K562 (cell line): ENCODE measurements around the gene SNX19. TPM values are rescaled to one million over a fixed set of nuclear protein-coding genes. Genes with fewer than 3 reads are reported as not detected.

Source experiments
- ATAC-seq: fragments of 200-7000 bp; cut with Tn5 transposase; 3 replicates; pipeline ENCODE4 v1.9.1; 2020; ENCODE audit warnings: moderate library complexity
- BruUV-seq: library from RNA; stranded (reverse); fragments of 400-500 nt; replicated peaks from 2 replicates; lab custom pipeline; 2021; lab: Mats Ljungman, UMichigan
- CTCF ChIA-PET: fragments of 300-600 bp; formaldehyde crosslinking; extraction: SDS; loops from one replicate; lab custom pipeline; 2021; ENCODE audit warnings: low intra/inter-chr PET ratio; lab: Yijun Ruan, JAX
- POLR2A ChIA-PET: fragments of 300-600, 350-650 bp; sonication (Branson Sonifier 250); formaldehyde crosslinking; extraction: SDS; loops from one replicate; lab custom pipeline; 2021; ENCODE audit warnings: antibody characterized with exemption, inconsistent platforms; lab: Yijun Ruan, JAX
- DNase-seq, 4 experiments: peaks; one replicate each; pipeline versions ENCODE4 v3.0.0 to v3.0.0-alpha.2; 2011 to 2018; ENCODE audit warnings: low spot score in 3 of 4, mixed read lengths in 3 of 4; ENCODE audit errors: extremely low read depth in 1 of 4
- FAIRE-seq: peaks from 2 replicates; lab custom pipeline; 2011; peaks lifted over from hg19 to GRCh38; lab: Jason Lieb, UNC
- H2AFZ ChIP-seq: 2 replicates; pipeline ENCODE4 v1.6.0; 2011; ENCODE audit warnings: low read depth, low read length, control low read depth, inconsistent platforms
- H3K27ac ChIP-seq: fragments of 200-600 bp; 3 replicates; pipeline ENCODE4 v1.8.0; 2011; ENCODE audit warnings: low read depth, mild to moderate bottlenecking, control low read depth, inconsistent platforms, low read length, moderate library complexity, mixed read lengths; ENCODE audit errors: extremely low read depth
- H3K27me3 ChIP-seq, 2 experiments: fragments of 300-600 bp in 1 of 2; 2 replicates in 1 of 2; 3 replicates in 1 of 2; pipeline versions ENCODE4 v1.6.0 to v1.8.0; 2011; ENCODE audit warnings: inconsistent platforms in 2 of 2, low read length in 2 of 2, mild to moderate bottlenecking in 1 of 2, mixed read lengths in 1 of 2, moderate library complexity in 1 of 2; ENCODE audit not compliant: control insufficient read depth in 2 of 2, insufficient read depth in 2 of 2
- H3K36me3 ChIP-seq: fragments of 300-600 bp; 3 replicates; pipeline ENCODE4 v1.8.0; 2011; ENCODE audit warnings: mild to moderate bottlenecking, low read length, inconsistent platforms; ENCODE audit not compliant: control insufficient read depth, insufficient read depth
- H3K4me1 ChIP-seq, 2 experiments: fragments of 200-600 bp in 1 of 2; replicated peaks in 1 of 2; 2 replicates in 1 of 2; 3 replicates in 1 of 2; pipeline versions ENCODE4 v1.5.1 to v1.8.0; 2011; ENCODE audit warnings: inconsistent platforms in 2 of 2, low read length in 2 of 2, mild to moderate bottlenecking in 1 of 2, mixed read lengths in 1 of 2, moderate library complexity in 1 of 2; ENCODE audit not compliant: control insufficient read depth in 2 of 2, insufficient read depth in 2 of 2
- H3K4me2 ChIP-seq: 2 replicates; pipeline ENCODE4 v1.6.1; 2011; ENCODE audit warnings: low read length, control low read depth, inconsistent platforms, mixed read lengths; ENCODE audit not compliant: insufficient read depth
- H3K4me3 ChIP-seq: fragments of 200-600 bp; sonication (generic), shearing (Covaris generic); 2 replicates; pipeline ENCODE4 v1.5.1; 2016; ENCODE audit warnings: control low read depth, inconsistent platforms
- H3K79me2 ChIP-seq: fragments of 200-600 bp; 3 replicates; pipeline ENCODE4 v1.8.0; 2011; ENCODE audit warnings: low read length, inconsistent platforms; ENCODE audit not compliant: control insufficient read depth, insufficient read depth
- H3K9ac ChIP-seq, 2 experiments: 2 replicates each; pipeline versions ENCODE4 v1.6.0 to v1.6.1; 2011; ENCODE audit warnings: low read depth in 2 of 2, low read length in 2 of 2, control low read depth in 1 of 2, inconsistent platforms in 1 of 2, mild to moderate bottlenecking in 1 of 2, mixed read lengths in 1 of 2; ENCODE audit not compliant: insufficient read depth in 1 of 2
- H3K9me1 ChIP-seq: one replicate; pipeline ENCODE4 v1.6.0; 2011; ENCODE audit warnings: inconsistent platforms, mild to moderate bottlenecking, low read length, moderate library complexity; ENCODE audit not compliant: control insufficient read depth, insufficient read depth
- H3K9me3 ChIP-seq: replicated peaks from 2 replicates; pipeline ENCODE4 v1.5.1; 2011; ENCODE audit warnings: low read depth, low read length, inconsistent platforms; ENCODE audit not compliant: control insufficient read depth, insufficient read depth
- H4K20me1 ChIP-seq: replicated peaks from 2 replicates; pipeline ENCODE4 v1.6.1; 2011; ENCODE audit warnings: low read length, inconsistent platforms, mixed read lengths; ENCODE audit not compliant: control insufficient read depth, insufficient read depth
- CBFA2T3 ChIP-seq: fragments of 450-650 bp; IDR thresholded peaks from 2 replicates; pipeline ENCODE4 v1.6.1; 2017
- CCNT2 ChIP-seq: IDR thresholded peaks from 2 replicates; pipeline ENCODE4 v1.6.1; 2011; ENCODE audit warnings: borderline replicate concordance, low read depth, mild to moderate bottlenecking, moderate library complexity, mixed read lengths, low read length; ENCODE audit not compliant: insufficient read length; ENCODE audit errors: extremely low read depth
- CTBP1 ChIP-seq: fragments of 450-650 bp; IDR thresholded peaks from 2 replicates; pipeline ENCODE4 v1.6.1; 2016; ENCODE audit warnings: borderline replicate concordance
- FOXP4 ChIP-seq: sonication (generic); formaldehyde crosslinking; IDR thresholded peaks from 2 replicates; pipeline ENCODE4 v1.8.0; 2022; ENCODE audit warnings: mild to moderate bottlenecking, missing genetic modification reagents, borderline replicate concordance
- MCM5 ChIP-seq: fragments of 450-650 bp; IDR thresholded peaks from 2 replicates; pipeline ENCODE4 v1.6.1; 2016; ENCODE audit warnings: low read depth
- ZBTB1 ChIP-seq: sonication (generic); formaldehyde crosslinking; IDR thresholded peaks from 2 replicates; pipeline ENCODE4 v1.8.1; 2023; ENCODE audit warnings: missing genetic modification reagents, low read depth, mild to moderate bottlenecking, borderline replicate concordance
- ZNF277 ChIP-seq: fragments of 250-450 bp; sonication (Bioruptor Pico); IDR thresholded peaks from 2 replicates; pipeline ENCODE4 v1.8.0; 2022; ENCODE audit warnings: inconsistent platforms, mild to moderate bottlenecking, moderate library complexity, borderline replicate concordance
- ZNF764 ChIP-seq: fragments of 250-450 bp; sonication (Bioruptor Pico); IDR thresholded peaks from 2 replicates; pipeline ENCODE4 v1.4.0; 2020; ENCODE audit warnings: low read depth, mild to moderate bottlenecking, moderate library complexity
- ZZZ3 ChIP-seq: fragments of 450-650 bp; IDR thresholded peaks from 2 replicates; pipeline ENCODE4 v1.6.1; 2016; ENCODE audit warnings: antibody characterized with exemption, mild to moderate bottlenecking, moderate library complexity
- WGBS: fragments of 100-300 bp; shearing (Covaris generic); methylation state at CpG from one replicate; pipeline ENCODE4 v1.1.6; 2016; ENCODE audit warnings: low coverage, mixed read lengths; ENCODE audit not compliant: insufficient coverage; ENCODE audit errors: missing lambda C conversion rate; 5-methylcytosine and 5-hydroxymethylcytosine counted together
- in situ Hi-C: fragments of 300-500 bp; cut with MboI; formaldehyde crosslinking; loops from 4 replicates; pipeline ENCODE4 v1.15.0; 2018; ENCODE audit warnings: inconsistent platforms, mixed read lengths
- intact Hi-C: fragments of 100-400 bp; cut with micrococcal nuclease; formaldehyde crosslinking; loops from 2 replicates; pipeline ENCODE4 v1.14.2; 2022
- polyA plus RNA-seq, 8 experiments: library from polyadenylated mRNA; depleted of rRNA in 4 of 8; stranded (reverse) in 5 of 8; unstranded in 3 of 8; fragments of >200 nt; fragmentation: Nextera tagmentation in 2 of 8; fragmentation: Illumina TruSeq in 1 of 8; extraction: Ambion mirVana in 2 of 8; extraction: Trizol in 1 of 8; gene quantifications; 2 replicates each; pipeline versions ENCODE4 v1.2.1 to v1.2.3, GENCODE V29; 2011 to 2014; ENCODE audit warnings: inconsistent platforms in 1 of 8, missing spikeins in 1 of 8
- total RNA-seq, 7 experiments: library from RNA; depleted of rRNA in 6 of 7; stranded (reverse); fragments of >200 nt in 6 of 7; fragmentation: Illumina TruSeq in 2 of 7; extraction: Trizol in 2 of 7; gene quantifications; 2 replicates each; pipeline versions ENCODE4 v1.2.1 to v1.2.3, GENCODE V29; 2011 to 2021; ENCODE audit warnings: low replicate concordance in 1 of 7

Gene SNX19
- total and polyA plus RNA-seq, 9 of the 15 experiments (the other 6 are each of a cell fraction or from before 2014, with no cell fraction given), result 2.2 to 31.3 (median 19.6) TPM

DNA sequence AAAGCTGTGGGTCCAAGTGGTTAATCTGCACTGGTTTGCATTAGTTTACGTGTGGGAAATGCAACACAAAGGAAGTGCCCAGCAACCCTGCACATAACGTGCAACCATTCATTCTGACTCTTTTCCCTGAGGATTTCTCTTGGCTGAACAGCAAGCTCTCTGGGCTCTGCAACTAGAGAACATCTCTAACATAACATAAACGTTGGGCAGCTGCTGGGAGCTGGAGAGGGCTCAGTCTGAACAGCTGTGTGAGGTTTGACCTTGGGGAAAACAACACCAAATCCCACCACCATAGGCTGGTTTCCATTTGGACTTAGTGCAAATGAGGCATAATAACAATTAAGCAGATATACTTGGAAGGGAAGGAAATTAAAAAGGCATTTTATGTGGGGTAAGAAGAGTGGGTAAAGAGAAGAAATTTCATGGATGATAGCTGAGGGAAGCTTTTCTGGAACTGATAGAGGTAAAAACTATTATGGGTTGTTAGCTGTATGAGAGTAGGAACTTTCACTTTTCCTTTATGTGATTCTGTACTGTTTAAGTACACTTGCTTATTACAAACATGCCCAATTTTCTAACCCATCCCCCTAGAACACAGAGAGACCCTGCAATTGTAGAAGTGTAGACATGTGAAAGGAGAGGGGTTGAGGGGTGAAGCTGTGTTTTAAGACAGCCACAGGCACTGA, 76.2 kb downstream of the SNX19 start:
- no TSS peak for BruUV-seq

DNA sequence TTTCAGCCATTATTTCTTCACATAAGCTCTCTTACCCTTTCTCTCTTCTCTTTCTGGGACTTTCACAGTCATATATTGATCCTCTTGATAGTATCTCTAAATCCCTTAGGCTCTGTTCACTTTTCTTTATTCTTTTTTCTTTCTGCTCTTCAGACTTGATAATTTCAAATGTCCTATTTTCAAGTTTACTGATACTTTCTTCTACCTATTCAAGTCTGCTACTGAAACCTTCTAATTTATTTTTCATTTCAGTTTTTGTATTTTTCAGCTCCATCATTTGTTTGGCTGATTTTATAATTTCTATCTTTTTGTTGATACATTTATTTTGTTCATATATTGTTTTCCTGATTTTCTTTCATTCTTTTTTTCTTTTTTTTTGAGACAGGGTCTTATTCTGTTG, 79.1 kb downstream of the SNX19 start:
- in situ Hi-C loops (no loop called here), intact Hi-C loops (no loop called here)
- ChIA-PET POLR2A (interaction anchor here (0.6 kb wide), 1 partner anchor 133 kb away, joined by 3 read pairs; no protein-coding TSS in a partner anchor), CTCF (no interaction called here)
- Histone ChIP-seq H3K4me3 (no peak overlapping the region), H3K4me1 (no peaks in the 10 kb centered on the region), H2AFZ (no peak overlapping the region), H3K9me3 (no peaks in the 10 kb centered on the region), H3K27ac (no peak overlapping the region), H4K20me1 (no peaks in the 10 kb centered on the region), H3K9ac (no peak overlapping the region), H3K27me3 (no peaks in the 10 kb centered on the region; a peak in 1 of 5 replicates), H3K4me2 (no peak overlapping the region), H3K36me3 (no peaks in the 10 kb centered on the region), H3K79me2 (no peaks in the 10 kb centered on the region), H3K9me1 (no peaks in the 10 kb centered on the region)
- ATAC-seq (no peak), DNase-seq (no peak), FAIRE-seq (no peak)
- BruUV-seq, result no TSS peak
- TF ChIP-seq CBFA2T3 (no peak), ZNF764 (CRISPR knock-in tag) (no peak), ZNF277 (CRISPR knock-in tag) (no peak), ZBTB1 (CRISPR knock-in tag) (no peak), MCM5 (no peak), FOXP4 (CRISPR knock-in tag) (no peak)

More for the DNA sequence above, 76.2 kb downstream of the SNX19 start:
- no peak overlapping the region for H3K4me3 ChIP-seq
- ATAC-seq (no peak), DNase-seq (no peak), FAIRE-seq (no peak)
- ChIA-PET POLR2A (no interaction called here), CTCF (no interaction called here)
- TF ChIP-seq ZZZ3 (no peak), CCNT2 (no peak), CTBP1 (no peak)
- H3K4me2 ChIP-seq, result no peak overlapping the region
- WGBS, result 0% methylated on average over 3 of the region's 3 CpGs
- peaks cover 3 to 4% of the 10 kb centered on the region in 2 experiments; a peak in 2 of 5 replicates for H3K27me3 ChIP-seq
- in situ Hi-C loops, result no loop called here
- intact Hi-C loops, result no loop called here
- H3K36me3 ChIP-seq, result no peaks in the 10 kb centered on the region
- no peaks in the 10 kb centered on the region for H3K79me2 ChIP-seq
- H3K4me1 ChIP-seq, result no peaks in the 10 kb centered on the region
- H2AFZ ChIP-seq, result no peak overlapping the region
- H4K20me1 ChIP-seq, result no peaks in the 10 kb centered on the region
- no peak overlapping the region for H3K9ac ChIP-seq
- no peaks in the 10 kb centered on the region for H3K9me1 ChIP-seq
- H3K9me3 ChIP-seq, result no peaks in the 10 kb centered on the region
- no peak overlapping the region for H3K27ac ChIP-seq
